ENCODE measurements around the gene ITGBL1.

GRCh38 chr13:101424381-101425155 lies 27.9 kb upstream of the ITGBL1 start:
- TF ChIP-seq CTCF (conservative IDR thresholded peaks at IDR 0.05; ENCODE audit: low read depth, low read length) (no peak), EZH2phosphoT487 (IDR thresholded peaks at IDR 0.05; ENCODE audit: borderline replicate concordance, low read length) (no peak), EZH2 (IDR thresholded peaks at IDR 0.05; ENCODE audit: low read length, unreplicated experiment) (no peak)
